CD14-positive monocyte (primary cell): ENCODE measurements around the gene ORAI3. TPM values are rescaled to one million over a fixed set of nuclear protein-coding genes. Genes with fewer than 3 reads are reported as not detected.
A peak's percentile ranks its signal among the peaks of the same experiment; 100 is the strongest.

Source experiments
- DNase-seq, 3 donors: peaks; one replicate each; pipeline ENCODE4 v3.0.0-alpha.2; 2011 to 2022
- H2AFZ ChIP-seq: 2 replicates; pipeline ENCODE4 v1.6.0; 2012; ENCODE audit warnings: mild to moderate bottlenecking, low read depth, low read length, inconsistent platforms; ENCODE audit not compliant: insufficient read depth, poor library complexity, severe bottlenecking
- H3K27ac ChIP-seq, 2 donors: 1 replicate in 1 of 2; 2 replicates in 1 of 2; pipeline ENCODE4 v1.5.1; 2012 to 2013; ENCODE audit warnings: low read length in 2 of 2, control low read depth in 1 of 2, inconsistent platforms in 1 of 2, low read depth in 1 of 2, mild to moderate bottlenecking in 1 of 2
- H3K27me3 ChIP-seq, 2 donors: one replicate each; pipeline versions ENCODE4 v1.6.0 to v1.6.1; 2011 to 2013; ENCODE audit warnings: low read length in 2 of 2; ENCODE audit not compliant: control insufficient read depth in 2 of 2, insufficient read depth in 2 of 2
- H3K36me3 ChIP-seq, 2 donors: replicated peaks in 1 of 2; 1 replicate in 1 of 2; 2 replicates in 1 of 2; pipeline versions ENCODE4 v1.5.1 to v1.6.1; 2012 to 2013; ENCODE audit warnings: low read length in 2 of 2, control low read depth in 1 of 2, inconsistent platforms in 1 of 2, mild to moderate bottlenecking in 1 of 2; ENCODE audit not compliant: insufficient read depth in 2 of 2, control insufficient read depth in 1 of 2
- H3K4me1 ChIP-seq, 2 donors: 1 replicate in 1 of 2; 2 replicates in 1 of 2; pipeline versions ENCODE4 v1.5.1 to v1.6.1; 2012 to 2013; ENCODE audit warnings: low read length in 2 of 2, control low read depth in 1 of 2, inconsistent platforms in 1 of 2, mild to moderate bottlenecking in 1 of 2, moderate library complexity in 1 of 2; ENCODE audit not compliant: insufficient read depth in 2 of 2, control insufficient read depth in 1 of 2
- H3K4me2 ChIP-seq: replicated peaks from 2 replicates; pipeline ENCODE3; 2012; ENCODE audit warnings: low read length, moderate library complexity, mild to moderate bottlenecking; ENCODE audit not compliant: poor library complexity, severe bottlenecking; ENCODE audit errors: extremely low read depth
- H3K4me3 ChIP-seq, 3 experiments: fragments of 200-600 bp in 1 of 3; sonication (generic) in 1 of 3; replicated peaks in 1 of 3; 1 replicate in 2 of 3; 2 replicates in 1 of 3; pipeline ENCODE4 v1.5.1; 2011 to 2013; ENCODE audit warnings: low read length in 3 of 3, mild to moderate bottlenecking in 3 of 3, control low read depth in 2 of 3, low read depth in 2 of 3, inconsistent platforms in 1 of 3, moderate library complexity in 1 of 3
- H3K79me2 ChIP-seq: 2 replicates; pipeline ENCODE4 v1.6.0; 2012; ENCODE audit warnings: mild to moderate bottlenecking, control low read depth, inconsistent platforms, low read length, moderate library complexity; ENCODE audit not compliant: insufficient read depth
- H3K9ac ChIP-seq: 2 replicates; pipeline ENCODE4 v1.6.0; 2017; ENCODE audit warnings: low read length, mild to moderate bottlenecking; ENCODE audit not compliant: insufficient read depth, poor library complexity, severe bottlenecking
- H3K9me3 ChIP-seq, 2 donors: replicated peaks in 1 of 2; 1 replicate in 1 of 2; 2 replicates in 1 of 2; pipeline versions ENCODE4 v1.5.1 to v1.6.1; 2012 to 2013; ENCODE audit warnings: low read length in 2 of 2, control low read depth in 1 of 2; ENCODE audit not compliant: control insufficient read depth in 1 of 2, insufficient read depth in 1 of 2
- H4K20me1 ChIP-seq: 2 replicates; pipeline ENCODE4 v1.6.0; 2012; ENCODE audit warnings: mild to moderate bottlenecking, low read length, control low read depth, moderate library complexity; ENCODE audit not compliant: insufficient read depth
- H3K27ac Mint-ChIP-seq, 7 donors: one replicate each; pipeline ENCODE4 v1.8.0; 2020; ENCODE audit warnings: mild to moderate bottlenecking in 7 of 7, mixed read lengths in 7 of 7, moderate library complexity in 6 of 7, inconsistent platforms in 2 of 7
- H3K27me3 Mint-ChIP-seq, 3 donors: one replicate each; pipeline ENCODE4 v1.8.0; 2021 to 2022; ENCODE audit warnings: low read depth in 3 of 3, mild to moderate bottlenecking in 3 of 3, mixed read lengths in 3 of 3, moderate library complexity in 3 of 3, inconsistent platforms in 1 of 3
- H3K36me3 Mint-ChIP-seq, 2 donors: one replicate each; pipeline ENCODE4 v1.8.0; 2020; ENCODE audit warnings: mixed read lengths in 2 of 2, inconsistent platforms in 1 of 2, mild to moderate bottlenecking in 1 of 2
- H3K4me1 Mint-ChIP-seq: one replicate; pipeline ENCODE4 v1.8.0; 2020; ENCODE audit warnings: mild to moderate bottlenecking, mixed read lengths
- H3K4me3 Mint-ChIP-seq, 2 donors: one replicate each; pipeline ENCODE4 v1.8.0; 2020; ENCODE audit warnings: mild to moderate bottlenecking in 2 of 2, mixed read lengths in 2 of 2, moderate library complexity in 1 of 2
- H3K9me3 Mint-ChIP-seq, 7 donors: one replicate each; pipeline ENCODE4 v1.8.0; 2020 to 2022; ENCODE audit warnings: mixed read lengths in 7 of 7, mild to moderate bottlenecking in 6 of 7, moderate library complexity in 6 of 7, inconsistent platforms in 2 of 7
- WGBS: methylation state at CpG from one replicate; pipeline ENCODE4 v1.1.5; 2013; ENCODE audit warnings: missing lambda C conversion rate; ENCODE audit not compliant: insufficient coverage; 5-methylcytosine and 5-hydroxymethylcytosine counted together
- intact Hi-C, 2 donors: fragments of 100-400 bp; cut with micrococcal nuclease; formaldehyde crosslinking; loops; one replicate each; pipeline versions ENCODE4 v1.15.0 to v1.15.1; 2023
- polyA plus RNA-seq, 3 donors: library from polyadenylated mRNA; depleted of rRNA in 1 of 3; unstranded in 2 of 3; stranded (reverse) in 1 of 3; fragments of 300-500 nt in 2 of 3; fragments of >200 nt in 1 of 3; fragmentation: Illumina TruSeq in 2 of 3; gene quantifications; 1 replicate in 2 of 3; 2 replicates in 1 of 3; pipeline ENCODE4 v1.2.3, GENCODE V29; 2012 to 2021
- TF ChIP-seq, protein P1 (sequence below): fragments of 200-600 bp; IDR thresholded peaks from one replicate; pipeline ENCODE4 v1.8.0; 2022; ENCODE audit warnings: antibody characterized with exemption, mild to moderate bottlenecking

The ORAI3 gene
- polyA plus RNA-seq, 3 donors = 34.3 to 80.3 (median 76.8) TPM

GRCh38 chr16:30903596-30903995 lies 45.3 kb upstream of the ORAI3 start:
- Histone ChIP-seq H3K27ac (peak overlapping the region; percentile 80 to 89), H3K4me1 (peaks cover 38 to 42% of the 10 kb centered on the region in 2 donors), H3K27me3 (no peaks in the 10 kb centered on the region), H3K9me3 (peaks cover 0 to 7% of the 10 kb centered on the region in 2 donors), H3K4me2 (peak overlapping the region; percentile 85), H4K20me1 (no peaks in the 10 kb centered on the region), H3K9ac (peak overlapping the region; percentile 23), H2AFZ (peak overlapping the region; percentile 82), H3K4me3 (peak overlapping the region in 1 of 3 experiments; percentile 47), H3K36me3 (no peaks in the 10 kb centered on the region), H3K79me2 (peaks cover 7% of the 10 kb centered on the region)
- TF ChIP-seq, protein P1, sequence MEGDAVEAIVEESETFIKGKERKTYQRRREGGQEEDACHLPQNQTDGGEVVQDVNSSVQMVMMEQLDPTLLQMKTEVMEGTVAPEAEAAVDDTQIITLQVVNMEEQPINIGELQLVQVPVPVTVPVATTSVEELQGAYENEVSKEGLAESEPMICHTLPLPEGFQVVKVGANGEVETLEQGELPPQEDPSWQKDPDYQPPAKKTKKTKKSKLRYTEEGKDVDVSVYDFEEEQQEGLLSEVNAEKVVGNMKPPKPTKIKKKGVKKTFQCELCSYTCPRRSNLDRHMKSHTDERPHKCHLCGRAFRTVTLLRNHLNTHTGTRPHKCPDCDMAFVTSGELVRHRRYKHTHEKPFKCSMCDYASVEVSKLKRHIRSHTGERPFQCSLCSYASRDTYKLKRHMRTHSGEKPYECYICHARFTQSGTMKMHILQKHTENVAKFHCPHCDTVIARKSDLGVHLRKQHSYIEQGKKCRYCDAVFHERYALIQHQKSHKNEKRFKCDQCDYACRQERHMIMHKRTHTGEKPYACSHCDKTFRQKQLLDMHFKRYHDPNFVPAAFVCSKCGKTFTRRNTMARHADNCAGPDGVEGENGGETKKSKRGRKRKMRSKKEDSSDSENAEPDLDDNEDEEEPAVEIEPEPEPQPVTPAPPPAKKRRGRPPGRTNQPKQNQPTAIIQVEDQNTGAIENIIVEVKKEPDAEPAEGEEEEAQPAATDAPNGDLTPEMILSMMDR = no peak
- peak overlapping the region; percentile 48 to 59 for H3K4me3 Mint-ChIP-seq
- 0% methylated on average over 2 of the region's 4 CpGs for WGBS
- intact Hi-C loops = loop anchor here (5.0 kb wide), 1 partner anchor 61 kb away; no protein-coding TSS in a partner anchor
- peaks cover 0 to 10% (median 2%) of the 10 kb centered on the region in 7 donors for H3K9me3 Mint-ChIP-seq
- H3K36me3 Mint-ChIP-seq = no peaks in the 10 kb centered on the region
- H3K27me3 Mint-ChIP-seq = peaks cover 0 to 5% (median 3%) of the 10 kb centered on the region in 3 donors
- H3K27ac Mint-ChIP-seq = peak overlapping the region; percentile 90 to 97 (median 93)
- peak; percentile 84 to 94 (median 93) for DNase-seq
- peaks cover 39% of the 10 kb centered on the region for H3K4me1 Mint-ChIP-seq

- Histone ChIP-seq H2AFZ (peak overlapping the region; percentile 82), H3K36me3 (no peaks in the 10 kb centered on the region), H3K4me3 (peak overlapping the region in 2 of 3 experiments; percentile 1 to 47), H3K27ac (peak overlapping the region; percentile 80 to 89), H3K9ac (peak overlapping the region; percentile 23), H3K4me2 (peak overlapping the region; percentile 85), H3K9me3 (peaks cover 0 to 7% of the 10 kb centered on the region in 2 donors), H3K4me1 (peaks cover 38 to 42% of the 10 kb centered on the region in 2 donors), H3K27me3 (no peaks in the 10 kb centered on the region), H4K20me1 (no peaks in the 10 kb centered on the region), H3K79me2 (peaks cover 7% of the 10 kb centered on the region)
- Mint-ChIP-seq H3K36me3 (no peaks in the 10 kb centered on the region), H3K27me3 (peaks cover 0 to 5% (median 4%) of the 10 kb centered on the region in 3 donors), H3K9me3 (peaks cover 0 to 10% (median 2%) of the 10 kb centered on the region in 7 donors), H3K4me1 (peaks cover 39% of the 10 kb centered on the region), H3K27ac (peak overlapping the region; percentile 90 to 97 (median 93)), H3K4me3 (peak overlapping the region; percentile 48 to 59)
- WGBS = 48% methylated on average over 15 of the region's 19 CpGs
- peak; percentile 43 to 71 (median 67) for DNase-seq
- intact Hi-C loops = loop anchor here (5.0 kb wide), 1 partner anchor 62 kb away; no protein-coding TSS in a partner anchor
- TF ChIP-seq, protein P1 = no peak
Measured at GRCh38 chr16:30904114-30904780, 44.6 kb upstream of the ORAI3 start.
